ENCODE results near the gene TSLP. TPM values are rescaled to one million over a fixed set of nuclear protein-coding genes. Genes with fewer than 3 reads are reported as not detected.

Gene TSLP
- total RNA-seq, 1 experiment from 2014 or later, result not detected

GRCh38 chr5:111116550-111116949, 45.0 kb downstream of the TSLP start:
- ChIA-PET POLR2A (no interaction called here), CTCF (no interaction called here)
- TF ChIP-seq CTCF (IDR thresholded peaks at IDR 0.05; ENCODE audit: insufficient read depth in 1 of 2, low read depth in 1 of 2, low read length in 1 of 2, severe bottlenecking in 1 of 2, unreplicated experiment in 1 of 2), result no peak
- Histone ChIP-seq H3K4me1 (no peaks in the 10 kb centered on the region), H3K27me3 (replicated peaks; ENCODE audit: control insufficient read depth, insufficient read depth, low read length) (no peaks in the 10 kb centered on the region), H3K4me3 (ENCODE audit: low read depth, low read length) (no peak overlapping the region), H3K36me3 (ENCODE audit: control insufficient read depth, insufficient read depth, low read length) (peaks cover 1% of the 10 kb centered on the region; the same call in 1 of the 2 replicates), H3K9me3 (no peaks in the 10 kb centered on the region)
- no peak overlapping the region for H3K4me3 Mint-ChIP-seq (ENCODE audit: unreplicated experiment)
- no TSS peak for BruUV-seq (replicated peaks)
- DNase-seq, result no peak
- no peaks in the 10 kb centered on the region for H3K4me1 Mint-ChIP-seq (ENCODE audit: low read depth, unreplicated experiment)
- H3K27me3 Mint-ChIP-seq (ENCODE audit: insufficient read depth, unreplicated experiment), result no peaks in the 10 kb centered on the region
- intact Hi-C loops (cut with micrococcal nuclease; ENCODE audit: unreplicated experiment), result no loop called here
- no peak overlapping the region for H3K27ac Mint-ChIP-seq (ENCODE audit: unreplicated experiment)
- H3K36me3 Mint-ChIP-seq (ENCODE audit: insufficient read depth, unreplicated experiment), result peaks cover 50% of the 10 kb centered on the region
- H3K9me3 Mint-ChIP-seq (ENCODE audit: unreplicated experiment), result no peaks in the 10 kb centered on the region

DNA sequence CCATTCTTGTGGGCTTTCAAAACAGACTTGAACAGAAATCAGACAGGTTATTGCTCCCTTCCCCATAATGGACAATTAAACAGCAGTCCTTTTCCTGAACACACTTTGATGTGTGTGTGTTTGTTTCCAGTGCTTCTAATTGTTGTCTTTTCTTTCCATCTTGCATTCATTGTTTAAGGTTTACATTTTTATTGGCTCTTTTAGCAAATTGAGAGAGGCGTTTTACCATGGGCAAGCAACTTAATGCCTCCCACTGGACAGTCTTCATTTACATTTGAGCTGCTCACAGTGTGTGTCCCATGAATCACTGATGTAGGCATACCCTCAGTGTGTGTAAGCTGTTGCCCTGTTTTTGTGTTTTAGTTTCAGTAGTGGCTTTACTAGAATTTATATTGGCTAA, 45.6 kb downstream of the TSLP start:
- Mint-ChIP-seq H3K4me1 (ENCODE audit: low read depth, unreplicated experiment) (no peaks in the 10 kb centered on the region), H3K36me3 (ENCODE audit: insufficient read depth, unreplicated experiment) (peaks cover 44% of the 10 kb centered on the region), H3K27me3 (ENCODE audit: insufficient read depth, unreplicated experiment) (no peaks in the 10 kb centered on the region), H3K27ac (ENCODE audit: unreplicated experiment) (no peak overlapping the region), H3K9me3 (ENCODE audit: unreplicated experiment) (no peaks in the 10 kb centered on the region), H3K4me3 (ENCODE audit: unreplicated experiment) (no peak overlapping the region)
- H3K4me3 ChIP-seq (ENCODE audit: low read depth, low read length), result no peak overlapping the region
- no peaks in the 10 kb centered on the region for H3K4me1 ChIP-seq
- intact Hi-C loops (cut with micrococcal nuclease; ENCODE audit: unreplicated experiment), result no loop called here
- no TSS peak for BruUV-seq (replicated peaks)
- no peaks in the 10 kb centered on the region for H3K9me3 ChIP-seq
- no peak for TF ChIP-seq CTCF (IDR thresholded peaks at IDR 0.05; ENCODE audit: insufficient read depth in 1 of 2, low read depth in 1 of 2, low read length in 1 of 2, severe bottlenecking in 1 of 2, unreplicated experiment in 1 of 2)
- no peak for DNase-seq
- POLR2A ChIA-PET, result no interaction called here
- H3K27me3 ChIP-seq (replicated peaks; ENCODE audit: control insufficient read depth, insufficient read depth, low read length), result no peaks in the 10 kb centered on the region
- H3K36me3 ChIP-seq (ENCODE audit: control insufficient read depth, insufficient read depth, low read length), result peaks cover 1% of the 10 kb centered on the region
- CTCF ChIA-PET, result no interaction called here

GRCh38 chr5:111119221-111119620, 47.7 kb downstream of the TSLP start:
- Mint-ChIP-seq H3K27ac (ENCODE audit: unreplicated experiment) (no peak overlapping the region), H3K4me1 (ENCODE audit: low read depth, unreplicated experiment) (no peaks in the 10 kb centered on the region), H3K4me3 (ENCODE audit: unreplicated experiment) (no peak overlapping the region), H3K36me3 (ENCODE audit: insufficient read depth, unreplicated experiment) (peaks cover 28% of the 10 kb centered on the region), H3K27me3 (ENCODE audit: insufficient read depth, unreplicated experiment) (no peaks in the 10 kb centered on the region), H3K9me3 (ENCODE audit: unreplicated experiment) (no peaks in the 10 kb centered on the region)
- DNase-seq, result no peak
- Histone ChIP-seq H3K4me3 (ENCODE audit: low read depth, low read length) (no peak overlapping the region), H3K4me1 (no peaks in the 10 kb centered on the region), H3K27me3 (replicated peaks; ENCODE audit: control insufficient read depth, insufficient read depth, low read length) (no peaks in the 10 kb centered on the region), H3K9me3 (no peaks in the 10 kb centered on the region), H3K36me3 (ENCODE audit: control insufficient read depth, insufficient read depth, low read length) (peaks cover 1% of the 10 kb centered on the region)
- intact Hi-C loops (cut with micrococcal nuclease; ENCODE audit: unreplicated experiment), result no loop called here
- CTCF ChIA-PET, result no interaction called here
- no peak for TF ChIP-seq CTCF (IDR thresholded peaks at IDR 0.05; ENCODE audit: insufficient read depth in 1 of 2, low read depth in 1 of 2, low read length in 1 of 2, severe bottlenecking in 1 of 2, unreplicated experiment in 1 of 2)
- POLR2A ChIA-PET, result no interaction called here
- no TSS peak for BruUV-seq (replicated peaks)
